ENCODE data around the gene PLXDC1.
"Not testable (repeated sequence)": the region's sequence is repeated elsewhere in the genome, so short reads cannot be mapped to it uniquely, and the experiment has no call there.

The PLXDC1 gene

DNA sequence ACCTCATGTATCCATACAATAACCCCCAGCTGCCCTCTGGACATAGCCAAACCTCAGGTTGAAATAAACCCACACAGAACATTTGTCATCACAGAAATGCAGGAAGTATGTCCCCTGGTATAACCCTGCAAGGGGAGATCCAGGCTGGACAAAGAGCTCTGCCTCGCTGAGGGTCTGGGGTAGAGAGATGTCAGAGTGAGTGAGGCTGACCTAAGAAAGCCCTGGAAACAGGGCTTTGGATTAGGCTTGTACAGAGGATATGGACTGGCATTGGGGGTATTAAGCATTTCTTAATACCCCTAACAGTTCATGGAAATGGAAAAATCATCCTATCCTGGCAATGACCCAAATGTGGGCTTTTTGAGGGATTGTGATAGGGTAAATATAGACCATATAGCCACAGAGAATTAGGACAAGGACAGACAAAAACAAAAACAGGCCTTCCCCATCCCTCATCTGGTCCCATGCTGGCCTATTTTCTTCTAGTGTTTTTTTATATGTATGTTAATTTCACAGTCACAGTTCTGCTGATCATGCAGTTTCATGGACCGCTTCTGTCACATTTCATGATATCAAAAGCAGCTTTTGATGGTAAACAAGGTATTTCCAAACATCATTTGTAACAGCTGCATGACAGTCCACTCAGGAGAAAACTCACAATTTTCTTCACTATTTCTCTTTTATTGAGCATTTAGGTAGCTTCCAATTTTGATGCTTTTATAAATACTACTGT is 26.1 kb downstream of the PLXDC1 start:
- DNase-seq (ENCODE audit: low read depth) = no peak

DNA sequence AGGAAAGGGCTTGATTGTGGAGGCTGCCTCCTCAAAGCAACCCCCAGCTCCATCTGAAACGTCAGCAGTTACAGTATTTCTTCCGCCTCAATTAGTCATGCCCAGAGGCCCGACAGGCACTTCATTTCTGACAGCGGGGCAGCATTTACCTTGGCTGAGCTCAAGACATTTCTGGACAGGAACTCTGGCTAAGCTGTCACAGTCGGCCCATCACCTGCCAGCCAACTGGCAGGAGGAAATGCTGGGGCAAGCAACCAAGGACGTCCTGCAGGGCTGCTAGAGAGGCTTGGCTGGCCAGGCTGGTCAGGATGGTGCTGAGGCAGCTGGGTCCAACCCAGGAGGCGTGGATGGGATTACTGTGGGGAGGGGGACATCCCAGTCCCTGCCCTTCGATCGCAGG is 27.8 kb downstream of the PLXDC1 start:
- no peak for DNase-seq (ENCODE audit: low read depth)

DNA sequence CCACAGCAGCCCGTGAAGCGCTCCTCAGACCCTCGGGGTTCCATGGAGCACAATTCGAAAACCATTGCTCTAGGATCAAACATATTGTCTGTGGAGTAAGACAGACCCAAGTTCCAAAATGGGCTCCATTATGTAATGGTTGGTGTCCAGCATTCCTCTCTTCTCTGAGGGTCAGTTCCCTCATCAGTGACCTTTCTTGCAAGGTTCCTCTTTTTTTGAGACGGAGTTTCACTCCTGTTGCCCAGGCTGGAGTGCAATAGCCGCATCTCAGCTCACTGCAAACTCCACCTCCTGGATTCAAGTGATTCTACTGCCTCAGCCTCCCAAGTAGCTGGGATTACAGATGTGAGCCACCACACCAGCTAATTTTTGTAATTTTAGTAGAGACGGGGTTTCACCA is 28.4 kb downstream of the PLXDC1 start:
- no peak for DNase-seq (ENCODE audit: low read depth)

DNA sequence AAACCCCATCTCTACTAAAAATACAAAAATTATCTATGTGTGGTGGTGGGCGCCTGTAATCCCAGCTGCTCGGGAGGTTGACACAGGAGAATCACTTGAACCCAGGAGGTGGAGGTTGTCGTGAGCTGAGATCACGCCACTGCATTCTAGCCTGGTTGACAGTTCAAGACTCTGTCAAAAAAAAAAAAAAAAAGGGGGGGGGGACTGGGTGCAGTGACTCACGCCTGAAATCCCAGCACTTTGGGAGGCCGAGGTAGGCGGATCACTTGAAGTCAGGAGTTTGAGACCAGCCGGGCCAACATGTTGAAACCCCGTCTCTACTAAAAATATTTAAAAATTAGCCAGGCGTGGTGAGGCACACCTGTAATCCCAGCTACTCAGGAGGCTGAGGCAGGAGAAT is 29.5 kb downstream of the PLXDC1 start:
- not testable (repeated sequence) for DNase-seq (ENCODE audit: low read depth)

GRCh38 chr17:39118674-39119419 is 32.6 kb downstream of the PLXDC1 start:
- DNase-seq (ENCODE audit: low read depth) = no peak

GRCh38 chr17:39116224-39116623 is 35.2 kb downstream of the PLXDC1 start:
- DNase-seq (ENCODE audit: low read depth) = no peak

- peak; percentile 60 for DNase-seq (ENCODE audit: low read depth)
These were observed 36.3 kb downstream of the PLXDC1 start for GRCh38 chr17:39115135-39115534.

- DNase-seq (ENCODE audit: low read depth) = peak; percentile 25
These were observed 36.7 kb downstream of the PLXDC1 start for GRCh38 chr17:39114723-39115122.

- no peak for DNase-seq (ENCODE audit: low read depth)
These were observed 37.6 kb downstream of the PLXDC1 start for GRCh38 chr17:39113871-39114270.

DNA sequence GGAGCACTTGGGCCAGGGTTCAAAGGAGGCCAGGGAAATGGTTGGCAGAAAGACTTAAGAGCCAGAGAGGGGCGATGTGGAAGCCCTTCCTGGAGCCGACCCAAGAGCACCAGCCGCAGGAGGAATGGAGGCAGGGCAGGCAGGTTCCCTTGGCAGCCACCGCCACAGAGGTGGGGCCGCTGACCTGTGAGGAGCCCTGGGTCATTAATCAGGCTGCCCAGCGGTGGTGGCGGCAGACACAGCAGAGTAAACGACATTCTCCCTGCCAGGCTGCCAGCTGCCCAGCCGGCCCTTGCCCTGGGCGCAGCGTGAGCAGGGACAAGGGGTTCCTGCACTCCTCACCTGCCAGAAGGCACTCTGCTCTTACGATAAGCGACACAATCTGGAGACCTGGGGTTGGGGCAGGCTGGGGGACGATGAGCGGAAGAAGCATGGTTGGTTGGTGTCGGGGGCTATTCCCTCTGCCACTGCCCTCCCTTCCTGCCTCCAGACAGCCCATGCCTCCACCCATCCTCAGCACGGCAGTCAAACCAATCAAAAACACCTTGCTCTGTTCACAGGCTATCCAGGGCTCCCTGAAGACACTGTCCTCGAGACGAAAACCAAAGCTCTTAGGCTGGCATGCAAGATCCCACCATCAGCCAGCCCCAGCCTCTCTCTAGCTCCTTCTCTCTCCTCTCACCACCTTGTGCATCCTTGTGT is 40.9 kb downstream of the PLXDC1 start:
- no peak for DNase-seq (ENCODE audit: low read depth)

DNA sequence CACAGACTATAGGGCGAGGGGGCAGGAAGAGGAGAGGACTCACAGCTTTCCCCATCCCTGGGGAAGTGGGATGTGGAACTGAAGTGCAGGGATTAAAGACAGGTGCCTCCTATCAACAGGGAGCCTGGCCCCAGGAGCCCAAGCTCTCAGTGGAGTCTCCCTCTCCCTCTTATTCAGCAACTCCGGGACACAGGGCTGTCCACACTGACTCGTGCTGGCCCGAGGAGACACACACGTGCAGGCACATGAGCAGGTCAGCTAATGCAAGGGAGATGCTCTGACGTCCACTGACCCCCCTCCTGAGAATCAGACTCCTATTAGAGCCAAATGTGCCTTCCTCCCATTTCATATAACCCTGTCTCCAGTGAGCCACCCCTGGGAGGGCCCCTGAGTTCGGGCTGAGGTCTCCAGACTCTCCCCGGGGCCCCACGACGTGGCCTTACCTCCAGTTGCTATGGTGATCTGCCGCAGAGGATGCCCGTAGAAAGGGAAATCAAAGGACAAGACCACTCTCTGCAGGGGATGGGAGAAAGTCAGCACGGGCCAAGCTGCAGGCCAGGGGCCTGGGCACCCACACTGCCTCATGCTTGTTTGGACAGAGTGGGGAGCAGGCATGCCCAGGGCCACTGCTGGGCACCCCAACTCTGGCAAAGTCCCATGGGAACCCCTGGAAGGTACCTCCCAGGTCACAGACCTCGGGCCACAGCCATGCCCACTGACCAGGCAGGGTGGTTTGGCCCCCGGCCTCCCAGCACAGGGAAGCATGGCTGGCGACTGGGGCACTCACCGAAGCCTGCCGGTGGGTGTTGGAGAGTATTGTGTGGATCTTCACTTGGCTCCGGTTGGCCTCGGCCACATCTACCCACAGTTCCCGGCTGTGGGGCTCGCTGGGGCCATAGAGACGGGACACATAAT is 42.7 kb downstream of the PLXDC1 start:
- DNase-seq (ENCODE audit: low read depth) = no peak

DNA sequence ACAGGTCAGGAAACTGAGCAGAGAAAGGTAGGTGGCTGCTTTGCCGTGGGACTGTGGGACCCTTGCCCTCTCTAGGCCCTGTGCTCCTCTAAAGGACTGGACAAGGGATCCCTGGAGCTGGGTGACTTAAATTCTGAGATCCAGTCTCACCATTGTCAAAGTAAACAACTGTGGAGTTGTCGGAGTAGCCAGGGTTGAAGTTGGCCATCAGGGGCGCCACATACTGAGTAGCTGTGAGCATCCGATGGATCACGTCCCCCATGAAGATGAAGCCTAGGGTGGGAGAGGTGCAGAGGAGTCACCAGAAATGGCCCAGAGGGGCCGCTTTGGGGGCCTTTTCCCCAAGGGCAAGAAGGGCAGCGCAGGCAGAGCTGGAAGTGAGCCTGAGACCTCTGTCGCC is 43.5 kb downstream of the PLXDC1 start:
- DNase-seq (ENCODE audit: low read depth) = no peak

DNA sequence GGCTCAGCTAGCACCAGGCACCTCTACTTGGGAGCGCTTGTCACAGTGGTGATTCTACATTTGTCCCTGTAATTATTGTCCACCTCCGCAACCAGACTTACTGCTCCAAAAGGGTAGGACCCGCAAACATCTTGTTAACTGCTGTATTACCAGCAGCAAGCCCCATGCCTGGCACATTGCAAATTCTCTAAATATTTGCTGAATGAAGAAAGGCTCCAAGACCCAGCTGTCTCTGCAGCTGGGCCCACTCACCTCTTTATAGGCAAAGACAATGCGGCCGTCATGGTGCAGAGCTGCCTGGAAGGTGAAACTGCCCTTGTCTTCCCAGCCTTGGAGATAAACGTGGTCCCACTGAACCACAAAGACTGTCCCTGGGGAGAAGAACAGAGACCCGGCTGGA is 44.3 kb downstream of the PLXDC1 start:
- DNase-seq (ENCODE audit: low read depth) = no peak

GRCh38 chr17:39105705-39106104 is 45.7 kb downstream of the PLXDC1 start:
- no peak for DNase-seq (ENCODE audit: low read depth)

GRCh38 chr17:39104657-39105056 is 46.8 kb downstream of the PLXDC1 start:
- peak; percentile 54 for DNase-seq (ENCODE audit: low read depth)

- peak; percentile 46 for DNase-seq (ENCODE audit: low read depth)
These were observed 47.4 kb downstream of the PLXDC1 start for GRCh38 chr17:39104046-39104445.

GRCh38 chr17:39101091-39101490 is 50.3 kb downstream of the PLXDC1 start:
- DNase-seq (ENCODE audit: low read depth) = no peak

DNA sequence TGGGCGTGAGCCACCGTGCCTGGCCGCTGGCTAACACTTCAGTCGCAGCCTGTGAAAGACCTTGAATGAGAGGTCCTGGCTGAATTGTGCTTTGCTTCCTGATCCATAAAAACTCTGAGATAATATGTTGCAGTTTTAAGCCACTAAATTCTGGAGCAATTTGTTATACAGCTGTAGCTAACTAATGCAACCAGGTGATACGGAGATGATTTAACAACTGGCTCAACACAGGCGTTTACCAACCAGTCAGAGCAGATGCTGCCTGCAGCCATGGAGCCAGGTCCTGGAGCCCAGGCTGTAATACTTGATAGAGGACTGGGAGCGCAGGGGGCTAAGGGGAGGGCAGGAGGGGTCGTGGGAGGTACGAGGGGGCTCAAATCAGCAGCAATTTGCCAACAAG is 50.9 kb downstream of the PLXDC1 start:
- no peak for DNase-seq (ENCODE audit: low read depth)

DNA sequence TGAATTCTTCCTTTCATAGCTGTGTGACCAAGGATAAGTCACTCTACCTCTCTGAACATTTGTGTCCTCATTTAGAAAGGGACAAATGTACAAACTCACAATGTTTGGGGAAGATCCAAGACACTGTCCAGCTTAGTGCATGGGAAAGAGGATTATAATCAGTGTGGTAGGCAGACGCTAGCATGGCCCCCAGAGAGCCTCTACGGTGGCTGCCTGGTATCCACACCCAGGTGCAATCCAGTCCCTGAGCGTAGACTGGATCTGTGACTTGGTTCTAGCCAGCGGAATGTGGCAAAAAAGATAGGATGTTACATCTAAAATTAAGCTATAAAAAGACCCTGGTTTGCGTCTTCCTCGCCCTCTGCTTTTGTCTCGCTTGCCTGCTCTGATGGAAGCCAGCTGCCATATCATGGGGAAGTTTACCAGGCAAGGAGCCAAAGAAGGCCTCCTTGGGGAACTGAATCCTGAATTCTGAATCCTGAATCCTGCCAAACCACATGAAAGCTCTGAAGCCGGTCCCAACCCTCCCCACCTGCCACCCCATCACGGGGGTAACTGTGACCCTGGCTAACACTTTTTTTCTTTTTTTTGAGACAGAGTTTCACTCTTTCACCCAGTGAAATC is 51.7 kb downstream of the PLXDC1 start:
- DNase-seq (ENCODE audit: low read depth) = peak; percentile 41

DNA sequence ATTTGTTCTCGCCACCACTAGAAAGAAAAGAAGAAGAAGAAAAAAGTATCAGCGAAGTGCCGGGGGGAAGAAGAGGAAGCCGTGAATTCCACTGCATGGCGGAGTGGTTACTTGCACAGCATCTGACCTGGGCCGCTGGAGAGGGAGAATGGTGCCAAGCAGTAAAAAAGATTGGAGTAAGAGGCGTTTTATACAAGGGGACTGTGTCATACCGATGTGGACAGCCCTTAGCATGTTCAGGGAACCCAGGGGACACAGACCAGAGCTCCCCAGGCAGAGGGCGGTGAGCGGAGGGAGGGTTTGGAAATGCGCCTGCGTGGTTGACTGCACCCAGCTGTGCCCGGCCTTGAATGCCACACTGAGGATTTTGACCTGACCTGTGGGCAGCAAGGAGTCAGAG is 52.8 kb downstream of the PLXDC1 start:
- no peak for DNase-seq (ENCODE audit: low read depth)

DNA sequence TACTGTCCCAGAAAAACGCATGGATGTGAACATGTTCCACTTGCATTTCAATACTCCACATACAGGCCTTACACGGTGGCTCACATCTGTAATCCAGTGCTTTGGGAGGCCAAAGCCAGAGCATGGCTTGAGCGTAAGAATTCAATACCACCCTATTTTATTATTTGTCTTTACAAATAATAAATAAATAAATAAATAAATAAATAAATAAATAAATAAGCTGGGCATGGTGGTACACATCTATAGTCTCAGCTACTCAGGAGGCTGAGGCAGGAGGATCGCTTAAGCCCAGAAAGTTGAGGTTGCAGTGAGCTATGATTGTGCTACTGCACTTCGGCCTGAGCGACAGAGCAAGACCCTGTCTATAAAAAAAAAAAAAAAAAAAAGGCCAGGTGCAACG is 53.9 kb downstream of the PLXDC1 start:
- DNase-seq (ENCODE audit: low read depth) = no peak

DNA sequence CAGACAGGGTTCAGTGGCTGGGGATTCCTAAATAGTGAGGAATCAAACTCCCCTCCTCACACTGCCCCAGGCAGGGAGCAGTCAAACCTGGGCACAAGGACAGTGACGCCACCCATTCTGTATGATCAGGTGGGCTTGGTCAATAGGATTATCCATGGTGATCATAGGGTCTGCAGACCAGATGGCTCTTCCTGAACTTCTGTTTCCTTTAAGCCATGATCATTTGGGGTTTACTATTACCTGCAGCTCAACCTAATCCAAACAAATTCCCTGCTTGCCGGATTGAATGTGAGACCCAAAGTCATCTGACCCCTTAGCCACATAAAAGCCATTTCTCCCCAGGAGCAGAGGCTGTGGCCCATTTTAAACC is 54.3 kb downstream of the PLXDC1 start:
- no peak for DNase-seq (ENCODE audit: low read depth)

Data from amniotic epithelial cell (primary cell).